GM23338 (cell line): ENCODE results near the gene CYS1. TPM values are rescaled to one million over a fixed set of nuclear protein-coding genes. Genes with fewer than 3 reads are reported as not detected.
A peak's percentile ranks its signal among the peaks of the same experiment; 100 is the strongest.

Source experiments
- ATAC-seq: fragments of 200-7000 bp; cut with Tn5 transposase; 3 replicates; pipeline ENCODE4 v1.9.1; 2020
- DNase-seq: peaks from one replicate; pipeline ENCODE4 v3.0.0-alpha.2; 2015; ENCODE audit warnings: low spot score
- H2AFZ ChIP-seq: fragments of 200-600 bp; sonication (generic); 2 replicates; pipeline ENCODE4 v1.8.0; 2016; ENCODE audit warnings: antibody characterized with exemption, mild to moderate bottlenecking, moderate library complexity
- H3F3A ChIP-seq: fragments of 200-600 bp; sonication (generic); replicated peaks from 2 replicates; pipeline ENCODE4 v1.8.0; 2017; ENCODE audit warnings: antibody characterized with exemption, mixed run types, low read depth
- H3K27ac ChIP-seq: fragments of 200-600 bp; sonication (generic); 2 replicates; pipeline ENCODE4 v1.6.1; 2016; ENCODE audit warnings: low read depth
- H3K27me3 ChIP-seq: fragments of 200-600 bp; sonication (generic); 2 replicates; pipeline ENCODE4 v1.8.0; 2016; ENCODE audit warnings: mild to moderate bottlenecking, mixed run types, moderate library complexity; ENCODE audit not compliant: insufficient read depth
- H3K36me3 ChIP-seq: fragments of 200-600 bp; sonication (generic); 2 replicates; pipeline ENCODE4 v1.8.0; 2016; ENCODE audit warnings: mild to moderate bottlenecking; ENCODE audit not compliant: insufficient read depth
- H3K4me1 ChIP-seq: fragments of 200-600 bp; sonication (generic); 2 replicates; pipeline ENCODE4 v1.8.0; 2016; ENCODE audit warnings: mild to moderate bottlenecking, moderate library complexity; ENCODE audit not compliant: insufficient read depth
- H3K4me2 ChIP-seq: fragments of 200-600 bp; sonication (generic); 2 replicates; pipeline ENCODE4 v1.7.1; 2017; ENCODE audit warnings: mixed run types
- H3K4me3 ChIP-seq: fragments of 200-600 bp; sonication (generic); 2 replicates; pipeline ENCODE4 v1.6.1; 2016; ENCODE audit warnings: mixed run types
- H3K79me2 ChIP-seq: fragments of 200-600 bp; sonication (generic); replicated peaks from 2 replicates; pipeline ENCODE4 v1.8.0; 2017; ENCODE audit warnings: mild to moderate bottlenecking; ENCODE audit not compliant: insufficient read depth
- H3K9me2 ChIP-seq: fragments of 200-600 bp; sonication (generic); 2 replicates; pipeline ENCODE4 v1.8.0; 2017; ENCODE audit not compliant: insufficient read depth
- H4K20me1 ChIP-seq: fragments of 200-600 bp; sonication (generic); replicated peaks from 2 replicates; pipeline ENCODE4 v1.8.0; 2017; ENCODE audit warnings: mild to moderate bottlenecking; ENCODE audit not compliant: insufficient read depth
- H3K27ac Mint-ChIP-seq: 2 replicates; pipeline ENCODE4 v1.8.0; 2020; ENCODE audit warnings: inconsistent platforms, mild to moderate bottlenecking, moderate library complexity, mixed read lengths
- H3K27me3 Mint-ChIP-seq: 3 replicates; pipeline ENCODE4 v1.8.0; 2022; ENCODE audit warnings: low read depth, mild to moderate bottlenecking, moderate library complexity, mixed read lengths, inconsistent platforms; ENCODE audit not compliant: insufficient read depth, poor library complexity
- H3K36me3 Mint-ChIP-seq: 3 replicates; pipeline ENCODE4 v1.8.0; 2021; ENCODE audit warnings: low read depth, mild to moderate bottlenecking, inconsistent platforms, moderate library complexity, mixed read lengths
- H3K4me1 Mint-ChIP-seq: 3 replicates; pipeline ENCODE4 v1.8.0; 2020; ENCODE audit warnings: mild to moderate bottlenecking, inconsistent platforms, mixed read lengths
- H3K4me3 Mint-ChIP-seq: 3 replicates; pipeline ENCODE4 v1.8.0; 2021; ENCODE audit warnings: moderate library complexity, mild to moderate bottlenecking, inconsistent platforms, mixed read lengths
- H3K9me3 Mint-ChIP-seq: 3 replicates; pipeline ENCODE4 v1.8.0; 2020; ENCODE audit warnings: moderate library complexity, mild to moderate bottlenecking, inconsistent platforms, mixed read lengths
- ETS1 ChIP-seq: IDR thresholded peaks from 2 replicates; pipeline ENCODE4 v1.6.1; 2016; ENCODE audit warnings: antibody characterized with exemption
- EZH2phosphoT487 ChIP-seq: fragments of 200-600 bp; sonication (generic); IDR thresholded peaks from one replicate; pipeline ENCODE4 v1.8.1; 2018; ENCODE audit warnings: antibody characterized with exemption; ENCODE audit not compliant: unreplicated experiment
- JUNB ChIP-seq: IDR thresholded peaks from one replicate; pipeline ENCODE4 v1.6.1; 2016; ENCODE audit warnings: antibody characterized with exemption; ENCODE audit not compliant: unreplicated experiment
- NANOG ChIP-seq: IDR thresholded peaks from 2 replicates; pipeline ENCODE4 v1.6.1; 2016; ENCODE audit warnings: antibody characterized with exemption, borderline replicate concordance
- POLR2AphosphoS5 ChIP-seq: IDR thresholded peaks from 2 replicates; pipeline ENCODE4 v1.6.1; 2016; ENCODE audit warnings: antibody characterized with exemption, low read depth
- REST ChIP-seq: IDR thresholded peaks from one replicate; pipeline ENCODE4 v1.6.1; 2018; ENCODE audit warnings: antibody characterized with exemption; ENCODE audit not compliant: unreplicated experiment
- STAT1 ChIP-seq: IDR thresholded peaks from one replicate; pipeline ENCODE4 v1.6.1; 2016; ENCODE audit warnings: antibody characterized with exemption; ENCODE audit not compliant: unreplicated experiment
- ZNF114 ChIP-seq: fragments of 250-450 bp; sonication (Bioruptor Pico); IDR thresholded peaks from 2 replicates; pipeline ENCODE4 v1.5.0; 2020; ENCODE audit warnings: mild to moderate bottlenecking, moderate library complexity
- ZNF331 ChIP-seq: fragments of 250-450 bp; sonication (Bioruptor Pico); IDR thresholded peaks from 2 replicates; pipeline ENCODE4 v1.5.0; 2020; ENCODE audit warnings: low read depth, mild to moderate bottlenecking, moderate library complexity
- polyA plus RNA-seq: library from polyadenylated mRNA; unstranded; fragments of >200 nt; fragmentation: Nextera tagmentation; extraction: Ambion mirVana; gene quantifications from 2 replicates; pipeline ENCODE4 v1.2.1, GENCODE V29; 2016
- total RNA-seq: library from RNA; depleted of rRNA; stranded (reverse); fragments of >200 nt; shearing (Covaris generic); gene quantifications from 2 replicates; pipeline ENCODE4 v1.2.3, GENCODE V29; 2014

CYS1 gene
- total and polyA plus RNA-seq, 2 experiments from 2014 or later = 0.31 to 0.32 TPM

GRCh38 chr2:10123281-10123680 is 43.1 kb upstream of the CYS1 start:
- no peak overlapping the region for H3K27ac ChIP-seq
- H3K9me2 ChIP-seq = no peaks in the 10 kb centered on the region
- Mint-ChIP-seq H3K27ac (peak overlapping the region; percentile 92), H3K4me1 (peaks cover 30% of the 10 kb centered on the region), H3K27me3 (peaks cover 12% of the 10 kb centered on the region), H3K36me3 (peaks cover 53% of the 10 kb centered on the region), H3K9me3 (no peaks in the 10 kb centered on the region; the same call in 1 of the 3 replicates), H3K4me3 (peak overlapping the region; percentile 96)
- H3K4me3 ChIP-seq = peak overlapping the region; percentile 70
- TF ChIP-seq ZNF114 = no peak
- no peaks in the 10 kb centered on the region for H3K27me3 ChIP-seq
- peaks cover 26% of the 10 kb centered on the region for H4K20me1 ChIP-seq
- peaks cover 63% of the 10 kb centered on the region for H3K79me2 ChIP-seq
- peaks cover 38% of the 10 kb centered on the region for H3K36me3 ChIP-seq
- no peak for DNase-seq
- H3K4me2 ChIP-seq = peak overlapping the region; percentile 98
- no peak for ATAC-seq
- H2AFZ ChIP-seq = no peak overlapping the region
- peaks cover 23% of the 10 kb centered on the region; the same call in 1 of the 2 replicates for H3F3A ChIP-seq
- H3K4me1 ChIP-seq = peaks cover 19% of the 10 kb centered on the region

- Histone ChIP-seq H3K4me2 (peak within 1 kb of the TSS; percentile 98), H3K9me2 (no peaks in the 10 kb centered on the region), H3K27ac (peak within 1 kb of the TSS; percentile 87; the same call in 1 of the 2 replicates), H3K4me3 (peak within 1 kb of the TSS; percentile 70), H4K20me1 (peaks cover 24% of the 10 kb centered on the region), H3K4me1 (peaks cover 19% of the 10 kb centered on the region), H3K79me2 (peaks cover 57% of the 10 kb centered on the region), H3K36me3 (peaks cover 32% of the 10 kb centered on the region), H2AFZ (no peak within 1 kb of the TSS), H3K27me3 (no peaks in the 10 kb centered on the region), H3F3A (peaks cover 22% of the 10 kb centered on the region; the same call in 1 of the 2 replicates)
- H3K9me3 Mint-ChIP-seq = no peaks in the 10 kb centered on the region; the same call in 1 of the 3 replicates
- H3K4me1 Mint-ChIP-seq = peaks cover 27% of the 10 kb centered on the region
- peak; percentile 89 for ATAC-seq
- peak within 1 kb of the TSS; percentile 96 for H3K4me3 Mint-ChIP-seq
- peaks cover 47% of the 10 kb centered on the region for H3K36me3 Mint-ChIP-seq
- peak within 1 kb of the TSS; percentile 98 for H3K27ac Mint-ChIP-seq
- peaks cover 12% of the 10 kb centered on the region for H3K27me3 Mint-ChIP-seq
- DNase-seq = peak; percentile 97
- no peak for TF ChIP-seq ZNF114
- TF ChIP-seq ETS1 = peak; percentile 53; the same call in 1 of the 2 replicates
- peak; percentile 99 for TF ChIP-seq POLR2AphosphoS5
- no peak for TF ChIP-seq STAT1
Observed at GRCh38 chr2:10122500-10123280, 42.5 kb upstream of the CYS1 start, which contains the start of gene RRM2. TSS of gene RRM2 (plus strand) at chr2:10122739. CDS start at chr2:10122799, 60 bp downstream.

GRCh38 chr2:10120877-10121574 is 40.8 kb upstream of the CYS1 start:
- peaks cover 15% of the 10 kb centered on the region for H4K20me1 ChIP-seq
- H3K36me3 ChIP-seq = peaks cover 18% of the 10 kb centered on the region
- H3K27ac ChIP-seq = peak overlapping the region; percentile 94
- ATAC-seq (no peak), DNase-seq (no peak)
- Mint-ChIP-seq H3K27me3 (peaks cover 12% of the 10 kb centered on the region), H3K27ac (peak overlapping the region; percentile 98), H3K4me3 (peak overlapping the region; percentile 89), H3K4me1 (peaks cover 22% of the 10 kb centered on the region), H3K9me3 (no peaks in the 10 kb centered on the region; the same call in 1 of the 3 replicates), H3K36me3 (peaks cover 31% of the 10 kb centered on the region)
- peaks cover 19% of the 10 kb centered on the region for H3K4me1 ChIP-seq
- H3K79me2 ChIP-seq = peaks cover 43% of the 10 kb centered on the region
- no peaks in the 10 kb centered on the region for H3K9me2 ChIP-seq
- H3K4me2 ChIP-seq = peak overlapping the region; percentile 74
- peaks cover 19% of the 10 kb centered on the region; the same call in 1 of the 2 replicates for H3F3A ChIP-seq
- H3K27me3 ChIP-seq = no peaks in the 10 kb centered on the region
- H2AFZ ChIP-seq = no peak overlapping the region
- H3K4me3 ChIP-seq = peak overlapping the region; percentile 70
- no peak for TF ChIP-seq JUNB
- no peak for TF ChIP-seq POLR2AphosphoS5
- TF ChIP-seq ETS1 = no peak
- TF ChIP-seq EZH2phosphoT487 = no peak
- no peak for TF ChIP-seq STAT1
- TF ChIP-seq ZNF331 (CRISPR knock-in tag) = no peak
- TF ChIP-seq REST = no peak
- TF ChIP-seq NANOG = no peak
